ENCODE data around the gene ADD1. TPM values are rescaled to one million over a fixed set of nuclear protein-coding genes. Genes with fewer than 3 reads are reported as not detected.

ADD1 gene
- polyA plus RNA-seq, 1 donor (not counting 4 experiments of a cell fraction or from before 2014, with no cell fraction given), result 109 TPM

DNA sequence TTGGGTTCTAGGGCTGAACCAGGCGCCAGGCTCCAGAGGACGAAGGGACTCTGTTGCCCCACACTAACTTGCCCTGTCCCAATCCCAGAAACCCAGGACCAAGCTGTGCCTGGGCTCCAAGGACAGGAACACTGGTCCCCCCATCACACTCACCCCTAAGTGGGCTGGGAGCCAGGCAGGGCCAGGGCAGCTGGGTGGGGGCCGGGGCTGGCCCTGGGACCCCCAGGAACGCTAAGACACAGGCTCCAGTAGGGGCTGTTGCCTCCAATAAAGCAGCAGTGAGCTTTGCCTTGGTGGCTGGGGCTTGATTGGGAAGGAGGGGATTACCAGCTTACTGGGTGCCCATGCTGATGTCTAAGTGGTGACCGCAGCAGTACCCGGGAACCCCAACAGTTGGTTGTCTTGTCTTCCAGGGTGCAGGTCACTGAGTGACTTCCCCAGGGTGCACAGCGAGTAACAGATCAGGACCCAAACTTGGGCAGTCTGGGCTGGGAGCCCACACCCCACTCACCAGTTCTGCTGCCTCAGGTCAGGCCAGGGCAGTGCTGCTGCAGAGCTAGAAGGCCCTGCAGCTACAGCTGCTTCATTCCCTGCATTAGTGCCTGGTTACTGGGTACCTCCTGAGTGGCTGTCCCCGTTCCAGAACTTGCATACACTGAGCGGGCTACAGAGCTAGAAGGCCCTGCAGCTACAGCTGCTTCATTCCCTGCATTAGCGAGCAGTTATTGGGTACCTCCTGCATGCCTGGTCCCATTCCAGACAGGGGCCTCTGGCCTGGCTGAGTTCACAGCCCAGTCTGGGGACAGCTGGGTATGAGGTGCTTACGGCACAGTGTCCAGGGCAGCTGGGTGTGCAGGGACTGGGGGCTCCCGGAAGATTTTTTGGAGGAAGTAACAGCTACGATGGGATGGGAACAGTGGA lies 9.4 kb upstream of the ADD1 start:
- no peaks in the 10 kb centered on the region for H4K20me1 ChIP-seq (ENCODE audit: control insufficient read depth, extremely low read depth, insufficient read depth, low read length)
- H3K27ac ChIP-seq (ENCODE audit: control insufficient read depth, insufficient read depth, low read length), result no peak overlapping the region
- FAIRE-seq (no peak), DNase-seq (ENCODE audit: low read depth, low spot score) (no peak)
- no peaks in the 10 kb centered on the region for H3K9me1 ChIP-seq (ENCODE audit: control insufficient read depth, extremely low read depth, insufficient read depth, low read length)
- peaks cover 4% of the 10 kb centered on the region for H3K4me1 ChIP-seq (ENCODE audit: control insufficient read depth, extremely low read depth, insufficient read depth, low read length)
- H3K4me2 ChIP-seq (ENCODE audit: control insufficient read depth, extremely low read depth, insufficient read depth, low read depth, low read length), result no peak overlapping the region
- TF ChIP-seq, protein P1, sequence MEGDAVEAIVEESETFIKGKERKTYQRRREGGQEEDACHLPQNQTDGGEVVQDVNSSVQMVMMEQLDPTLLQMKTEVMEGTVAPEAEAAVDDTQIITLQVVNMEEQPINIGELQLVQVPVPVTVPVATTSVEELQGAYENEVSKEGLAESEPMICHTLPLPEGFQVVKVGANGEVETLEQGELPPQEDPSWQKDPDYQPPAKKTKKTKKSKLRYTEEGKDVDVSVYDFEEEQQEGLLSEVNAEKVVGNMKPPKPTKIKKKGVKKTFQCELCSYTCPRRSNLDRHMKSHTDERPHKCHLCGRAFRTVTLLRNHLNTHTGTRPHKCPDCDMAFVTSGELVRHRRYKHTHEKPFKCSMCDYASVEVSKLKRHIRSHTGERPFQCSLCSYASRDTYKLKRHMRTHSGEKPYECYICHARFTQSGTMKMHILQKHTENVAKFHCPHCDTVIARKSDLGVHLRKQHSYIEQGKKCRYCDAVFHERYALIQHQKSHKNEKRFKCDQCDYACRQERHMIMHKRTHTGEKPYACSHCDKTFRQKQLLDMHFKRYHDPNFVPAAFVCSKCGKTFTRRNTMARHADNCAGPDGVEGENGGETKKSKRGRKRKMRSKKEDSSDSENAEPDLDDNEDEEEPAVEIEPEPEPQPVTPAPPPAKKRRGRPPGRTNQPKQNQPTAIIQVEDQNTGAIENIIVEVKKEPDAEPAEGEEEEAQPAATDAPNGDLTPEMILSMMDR (optimal IDR thresholded peaks at IDR 0.05 in 1 of 3, IDR thresholded peaks at IDR 0.05 in 1 of 3, conservative IDR thresholded peaks at IDR 0.05 in 1 of 3; ENCODE audit: extremely low read depth in 1 of 3, insufficient read depth in 2 of 3, low read length in 3 of 3), result no peak
- TF ChIP-seq EZH2 (IDR thresholded peaks at IDR 0.05; ENCODE audit: low read length), result no peak
- no peaks in the 10 kb centered on the region for H3K79me2 ChIP-seq (ENCODE audit: control insufficient read depth, insufficient read depth, low read length)
- H3K4me3 ChIP-seq (ENCODE audit: control insufficient read depth in 2 of 3, extremely low read depth in 1 of 3, insufficient read depth in 2 of 3, low read depth in 1 of 3, low read length in 3 of 3), result no peak overlapping the region
- dilution Hi-C loops (cut with MboI; ENCODE audit: extremely low pct_ligation_motif_present, low sequenced_read_pairs), result no loop called here
- no peak overlapping the region for H3K9ac ChIP-seq (ENCODE audit: control insufficient read depth, extremely low read depth, insufficient read depth, low read length)
- H3K9me3 ChIP-seq (ENCODE audit: control insufficient read depth, low read depth, low read length), result no peaks in the 10 kb centered on the region
- no peak overlapping the region for H2AFZ ChIP-seq (ENCODE audit: control insufficient read depth, low read length)
- peaks cover 0 to 19% of the 10 kb centered on the region in 2 experiments for H3K36me3 ChIP-seq (ENCODE audit: control insufficient read depth in 2 of 2, extremely low read depth in 1 of 2, insufficient read depth in 2 of 2, low read length in 2 of 2)
- H3K27me3 ChIP-seq (ENCODE audit: control insufficient read depth, extremely low read depth, insufficient read depth, low read length), result no peaks in the 10 kb centered on the region

DNA sequence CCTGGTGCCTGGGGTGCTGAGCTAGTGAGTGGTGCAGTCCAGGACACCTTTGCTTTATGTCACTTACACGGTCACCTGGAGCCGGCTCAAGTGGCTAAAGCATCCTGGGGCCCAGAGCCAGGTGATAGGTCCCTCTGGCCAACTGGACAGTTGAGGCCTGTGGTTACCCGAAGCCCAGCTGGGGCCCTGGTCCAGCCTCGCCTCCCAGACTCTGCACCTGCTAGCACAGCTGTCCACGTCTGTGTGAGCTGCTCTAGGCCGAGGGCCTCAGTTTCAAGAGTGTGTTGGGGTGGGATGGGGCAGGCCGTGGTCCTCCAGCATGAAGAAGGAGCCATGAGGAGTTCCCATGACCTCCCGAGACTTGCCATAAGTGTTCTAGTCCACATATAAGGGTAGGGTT lies 7.7 kb upstream of the ADD1 start:
- H3K4me3 ChIP-seq (ENCODE audit: control insufficient read depth in 2 of 3, extremely low read depth in 1 of 3, insufficient read depth in 2 of 3, low read depth in 1 of 3, low read length in 3 of 3), result no peak overlapping the region
- H4K20me1 ChIP-seq (ENCODE audit: control insufficient read depth, extremely low read depth, insufficient read depth, low read length), result no peaks in the 10 kb centered on the region
- dilution Hi-C loops (cut with MboI; ENCODE audit: extremely low pct_ligation_motif_present, low sequenced_read_pairs), result no loop called here
- H3K9me1 ChIP-seq (ENCODE audit: control insufficient read depth, extremely low read depth, insufficient read depth, low read length), result no peaks in the 10 kb centered on the region
- H3K4me2 ChIP-seq (ENCODE audit: control insufficient read depth, extremely low read depth, insufficient read depth, low read depth, low read length), result no peak overlapping the region
- DNase-seq (ENCODE audit: low read depth, low spot score) (no peak), FAIRE-seq (no peak)
- H3K79me2 ChIP-seq (ENCODE audit: control insufficient read depth, insufficient read depth, low read length), result no peaks in the 10 kb centered on the region
- no peak overlapping the region for H3K9ac ChIP-seq (ENCODE audit: control insufficient read depth, extremely low read depth, insufficient read depth, low read length)
- no peaks in the 10 kb centered on the region for H3K27me3 ChIP-seq (ENCODE audit: control insufficient read depth, extremely low read depth, insufficient read depth, low read length)
- H3K4me1 ChIP-seq (ENCODE audit: control insufficient read depth, extremely low read depth, insufficient read depth, low read length), result peaks cover 4% of the 10 kb centered on the region
- H3K36me3 ChIP-seq (ENCODE audit: control insufficient read depth in 2 of 2, extremely low read depth in 1 of 2, insufficient read depth in 2 of 2, low read length in 2 of 2), result peaks cover 0 to 19% of the 10 kb centered on the region in 2 experiments
- H3K9me3 ChIP-seq (ENCODE audit: control insufficient read depth, low read depth, low read length), result no peaks in the 10 kb centered on the region
- no peak overlapping the region for H2AFZ ChIP-seq (ENCODE audit: control insufficient read depth, low read length)
- TF ChIP-seq EZH2 (IDR thresholded peaks at IDR 0.05; ENCODE audit: low read length), result no peak
- TF ChIP-seq, protein P1 (optimal IDR thresholded peaks at IDR 0.05 in 1 of 3, IDR thresholded peaks at IDR 0.05 in 1 of 3, conservative IDR thresholded peaks at IDR 0.05 in 1 of 3; ENCODE audit: extremely low read depth in 1 of 3, insufficient read depth in 2 of 3, low read length in 3 of 3), result no peak
- no peak overlapping the region for H3K27ac ChIP-seq (ENCODE audit: control insufficient read depth, insufficient read depth, low read length)
